GM12875 (cell line): ENCODE results near the gene TP53I11.

Source experiments
- H3K4me3 ChIP-seq: one replicate; pipeline ENCODE4 v1.5.1; 2011; ENCODE audit warnings: low read depth, low read length, control low read depth
- TF ChIP-seq, protein P1 (sequence below): IDR thresholded peaks from 2 replicates; pipeline ENCODE4 v1.5.1; 2011; ENCODE audit warnings: low read depth, mild to moderate bottlenecking, control low read depth, inconsistent platforms, low read length, moderate library complexity, borderline replicate concordance; ENCODE audit not compliant: insufficient read depth

Gene TP53I11

DNA sequence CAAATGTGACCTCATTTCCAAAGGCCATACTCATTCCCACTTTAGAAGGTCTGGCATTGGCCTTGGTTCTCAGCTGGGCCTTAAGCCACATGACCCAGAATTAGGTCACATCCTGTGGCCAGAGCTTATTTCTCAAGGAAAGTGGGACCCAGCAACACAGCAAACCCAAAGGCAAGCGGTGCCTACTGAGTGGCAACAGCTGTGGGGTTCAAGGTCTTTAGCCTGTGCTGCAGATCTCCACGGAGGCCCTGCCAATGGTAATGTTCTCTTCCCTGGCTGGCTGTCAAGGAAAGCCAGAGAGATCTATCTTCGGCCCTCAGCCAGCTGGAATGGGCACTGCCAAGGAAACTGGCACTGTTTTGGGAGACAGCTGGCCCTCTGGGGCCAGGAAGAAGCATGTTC is 41.5 kb upstream of the TP53I11 start:
- TF ChIP-seq, protein P1, sequence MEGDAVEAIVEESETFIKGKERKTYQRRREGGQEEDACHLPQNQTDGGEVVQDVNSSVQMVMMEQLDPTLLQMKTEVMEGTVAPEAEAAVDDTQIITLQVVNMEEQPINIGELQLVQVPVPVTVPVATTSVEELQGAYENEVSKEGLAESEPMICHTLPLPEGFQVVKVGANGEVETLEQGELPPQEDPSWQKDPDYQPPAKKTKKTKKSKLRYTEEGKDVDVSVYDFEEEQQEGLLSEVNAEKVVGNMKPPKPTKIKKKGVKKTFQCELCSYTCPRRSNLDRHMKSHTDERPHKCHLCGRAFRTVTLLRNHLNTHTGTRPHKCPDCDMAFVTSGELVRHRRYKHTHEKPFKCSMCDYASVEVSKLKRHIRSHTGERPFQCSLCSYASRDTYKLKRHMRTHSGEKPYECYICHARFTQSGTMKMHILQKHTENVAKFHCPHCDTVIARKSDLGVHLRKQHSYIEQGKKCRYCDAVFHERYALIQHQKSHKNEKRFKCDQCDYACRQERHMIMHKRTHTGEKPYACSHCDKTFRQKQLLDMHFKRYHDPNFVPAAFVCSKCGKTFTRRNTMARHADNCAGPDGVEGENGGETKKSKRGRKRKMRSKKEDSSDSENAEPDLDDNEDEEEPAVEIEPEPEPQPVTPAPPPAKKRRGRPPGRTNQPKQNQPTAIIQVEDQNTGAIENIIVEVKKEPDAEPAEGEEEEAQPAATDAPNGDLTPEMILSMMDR = no peak
- no peak overlapping the region for H3K4me3 ChIP-seq

DNA sequence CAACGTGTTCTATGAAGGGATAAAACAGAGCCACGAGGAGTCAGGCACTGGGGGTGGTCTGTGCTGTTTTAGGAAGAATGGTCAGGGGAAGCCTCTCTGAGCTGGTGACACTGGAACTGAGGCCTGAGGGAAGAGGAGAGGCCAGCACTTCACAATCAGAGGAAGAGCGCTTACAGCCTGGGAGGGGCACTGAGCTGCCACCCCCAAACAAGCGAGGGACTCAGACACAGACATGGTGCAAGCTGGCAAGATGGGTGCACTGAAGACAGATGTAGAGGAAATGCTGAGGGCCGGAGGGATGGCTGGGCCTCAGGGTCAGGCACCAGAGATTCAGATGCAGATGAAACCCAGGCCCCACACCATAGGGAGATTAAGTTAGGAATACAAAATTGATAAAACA is 40.0 kb upstream of the TP53I11 start:
- TF ChIP-seq, protein P1 = no peak
- H3K4me3 ChIP-seq = no peak overlapping the region

DNA sequence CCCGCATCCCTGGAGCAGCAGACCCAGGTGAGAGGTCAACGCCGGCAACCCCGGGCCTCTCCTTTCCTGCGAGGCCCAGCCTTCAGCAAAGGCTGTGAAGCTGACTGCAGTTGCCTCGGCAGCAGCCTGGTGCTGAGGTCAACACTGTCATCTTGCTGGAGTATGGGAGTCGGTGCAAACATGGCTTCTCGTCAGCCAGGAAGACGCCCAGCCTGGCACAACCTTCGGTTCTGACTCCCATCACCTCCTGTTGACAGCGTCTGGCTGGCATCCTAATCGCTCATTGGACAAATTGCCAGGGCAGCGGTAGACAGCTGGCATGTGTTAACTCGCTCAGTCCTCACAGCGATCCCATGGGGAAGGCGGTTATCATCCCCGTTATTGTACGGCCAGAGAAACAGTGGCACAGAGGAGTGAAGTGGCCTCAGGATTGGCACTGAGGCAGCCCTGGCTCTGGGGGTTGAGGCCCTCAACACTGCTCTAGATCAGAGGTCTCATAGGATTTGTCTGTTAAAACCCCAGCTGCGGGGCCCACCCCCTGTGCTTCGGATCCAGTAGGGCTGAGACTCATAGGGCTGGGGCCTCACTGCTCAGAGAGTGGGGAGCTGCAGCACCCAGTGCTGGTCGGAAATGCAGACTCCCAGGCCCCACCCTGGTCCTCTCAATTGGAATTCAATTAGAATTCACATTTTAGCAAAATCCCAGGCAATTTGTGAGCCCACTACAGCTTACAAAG is 39.3 kb upstream of the TP53I11 start:
- no peak overlapping the region for H3K4me3 ChIP-seq
- TF ChIP-seq, protein P1 = no peak

DNA sequence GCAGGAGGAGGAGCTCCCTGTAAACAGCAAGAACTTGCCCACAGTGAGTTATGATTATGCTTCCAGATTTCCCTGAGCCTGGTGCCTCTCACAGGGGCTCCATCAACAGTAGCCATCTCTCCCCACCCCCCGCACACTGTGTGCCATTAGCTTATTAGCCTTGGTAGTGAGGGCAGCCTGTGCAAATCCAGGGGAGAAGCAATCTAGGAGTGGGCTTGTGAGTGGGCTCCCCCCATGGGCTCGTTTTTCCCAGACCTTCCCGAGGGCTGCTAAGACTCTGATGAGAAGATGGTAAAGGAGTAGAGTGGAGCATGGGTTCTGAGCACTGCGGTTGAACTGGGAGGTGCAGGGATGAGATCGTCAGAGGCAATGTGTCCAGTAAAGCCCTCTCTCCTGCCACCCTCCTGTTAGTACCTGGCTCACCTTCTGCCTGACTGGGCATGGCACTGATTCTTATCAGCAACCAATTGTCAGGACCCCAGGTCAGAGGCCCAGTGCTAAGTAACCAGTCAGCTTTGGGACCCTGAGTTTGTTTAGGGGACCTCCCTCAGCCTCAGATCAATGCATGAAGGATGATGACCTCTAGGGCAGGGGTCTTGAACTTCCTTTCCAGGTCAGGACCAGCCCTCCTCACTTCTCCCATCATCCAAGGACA is 38.4 kb upstream of the TP53I11 start:
- no peak overlapping the region for H3K4me3 ChIP-seq
- TF ChIP-seq, protein P1 = no peak

DNA sequence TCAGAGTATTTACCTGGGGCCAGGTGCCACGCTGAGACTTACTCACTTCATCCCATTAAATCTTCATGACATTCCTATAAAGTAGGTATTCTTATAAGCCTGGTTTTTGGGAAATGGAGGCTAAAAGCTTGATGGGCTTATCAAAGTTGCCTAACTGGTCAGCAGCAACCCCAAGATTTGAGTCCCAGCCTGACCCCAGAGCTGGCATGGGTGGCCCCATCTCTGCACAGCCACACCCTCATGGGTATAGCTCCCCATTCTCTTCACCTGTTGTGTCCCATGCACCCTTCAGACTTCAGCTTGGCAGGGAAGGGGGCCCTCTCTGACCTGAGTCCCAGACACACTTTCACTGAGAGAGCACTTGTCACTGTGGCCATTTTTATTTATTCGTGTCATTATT is 37.4 kb upstream of the TP53I11 start:
- TF ChIP-seq, protein P1 = no peak
- no peak overlapping the region for H3K4me3 ChIP-seq

DNA sequence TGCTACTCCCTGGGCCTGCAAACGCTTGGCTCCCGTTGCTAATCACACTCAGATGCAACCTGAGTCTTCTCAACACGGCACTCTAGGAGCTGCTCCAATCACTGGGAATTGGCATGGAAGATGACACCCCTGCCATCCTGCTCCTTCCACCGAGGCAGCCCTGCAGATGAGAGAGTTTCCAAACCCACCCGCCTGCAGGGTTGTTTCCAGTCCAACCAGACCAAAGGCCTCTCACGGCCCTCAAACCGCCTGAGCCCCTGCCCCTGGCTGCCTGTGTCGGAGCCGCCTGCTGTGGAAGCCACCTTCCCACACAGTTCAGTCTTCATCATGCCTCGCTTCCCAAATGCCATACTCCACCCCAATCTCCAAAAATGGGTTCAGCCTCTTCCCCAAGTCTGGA is 36.8 kb upstream of the TP53I11 start:
- H3K4me3 ChIP-seq = no peak overlapping the region
- TF ChIP-seq, protein P1 = no peak

DNA sequence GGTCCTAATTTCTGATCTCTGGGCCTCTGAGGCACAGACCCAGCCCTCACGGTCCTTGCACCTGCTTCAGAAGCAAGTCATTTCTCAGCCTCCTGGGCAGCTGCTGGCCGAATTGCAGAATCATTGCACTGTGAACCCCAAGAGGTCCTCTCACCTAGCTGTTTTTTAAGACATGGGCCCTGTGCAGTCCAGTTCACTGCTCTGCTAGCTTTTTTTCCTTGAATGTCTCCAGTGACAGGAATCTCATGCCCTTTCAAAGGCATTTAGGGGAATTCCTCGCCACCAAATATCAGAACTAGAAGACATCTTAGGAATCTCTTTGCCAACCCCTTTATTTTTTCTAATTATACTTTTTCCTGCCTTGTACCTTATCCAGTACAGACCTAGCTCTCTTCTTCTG is 35.6 kb upstream of the TP53I11 start:
- no peak overlapping the region for H3K4me3 ChIP-seq
- TF ChIP-seq, protein P1 = no peak
